GM19328 (cell line): Measurements from ENCODE around the gene HTATIP2.
"Not testable (repeated sequence)": the region's sequence is repeated elsewhere in the genome, so short reads cannot be mapped to it uniquely, and the experiment has no call there.

Experiments
- ATAC-seq: cut with Tn5 transposase; IDR thresholded peaks from one replicate; pipeline ENCODE4 v1.9.1; 2021; ENCODE audit warnings: mild to moderate bottlenecking, moderate library complexity; ENCODE audit not compliant: unreplicated experiment

The HTATIP2 gene

GRCh38 chr11:20369826-20370225 is 6.3 kb downstream of the HTATIP2 start:
- ATAC-seq, result no peak

- ATAC-seq, result no peak
Observed at GRCh38 chr11:20372081-20372626, 8.6 kb downstream of the HTATIP2 start.

GRCh38 chr11:20373147-20373546 is 9.6 kb downstream of the HTATIP2 start:
- ATAC-seq, result no peak

GRCh38 chr11:20373568-20374209 is 10.2 kb downstream of the HTATIP2 start:
- ATAC-seq, result no peak

- no peak for ATAC-seq
Observed at GRCh38 chr11:20374741-20375300, 11.3 kb downstream of the HTATIP2 start.

- no peak for ATAC-seq
Observed at GRCh38 chr11:20376162-20376730, 12.7 kb downstream of the HTATIP2 start.

GRCh38 chr11:20385996-20386395 is 22.5 kb downstream of the HTATIP2 start:
- ATAC-seq, result not testable (repeated sequence)

GRCh38 chr11:20387261-20388095 is 24.0 kb downstream of the HTATIP2 start, which contains the start of gene PRMT3:
Gene PRMT3 (plus strand): TSS chr11:20387716. CDS start chr11:20387747, 31 bp downstream.
- ATAC-seq, result peak; percentile 77

GRCh38 chr11:20388096-20389055 is 24.9 kb downstream of the HTATIP2 start:
- peak; percentile 9 for ATAC-seq

- ATAC-seq, result peak; percentile 75
Observed at GRCh38 chr11:20397281-20397680, 33.8 kb downstream of the HTATIP2 start.

- ATAC-seq, result no peak
Observed at GRCh38 chr11:20399498-20399897, 36.0 kb downstream of the HTATIP2 start.

GRCh38 chr11:20403059-20403458 is 39.5 kb downstream of the HTATIP2 start:
- ATAC-seq, result no peak

GRCh38 chr11:20406484-20406883 is 43.0 kb downstream of the HTATIP2 start:
- no peak for ATAC-seq

GRCh38 chr11:20407344-20407743 is 43.8 kb downstream of the HTATIP2 start:
- no peak for ATAC-seq

GRCh38 chr11:20415432-20415831 is 51.9 kb downstream of the HTATIP2 start:
- no peak for ATAC-seq

GRCh38 chr11:20417771-20418170 is 54.3 kb downstream of the HTATIP2 start:
- ATAC-seq, result no peak

- no peak for ATAC-seq
Observed at GRCh38 chr11:20421946-20422345, 58.4 kb downstream of the HTATIP2 start.

- no peak for ATAC-seq
Observed at GRCh38 chr11:20429216-20429615, 65.7 kb downstream of the HTATIP2 start.
